Activated naive CD4-positive, alpha-beta T cell treated with anti-CD3 and anti-CD28 coated beads, Interleukin-2, amount 50 U/mL, for 24 hours (primary cell): ENCODE data around the gene ZGLP1.
"Not testable (repeated sequence)": the region's sequence is repeated elsewhere in the genome, so short reads cannot be mapped to it uniquely, and the experiment has no call there.

Experiments
- H3K27ac Mint-ChIP-seq: one replicate; pipeline ENCODE4 v1.8.0; 2021; ENCODE audit warnings: mild to moderate bottlenecking, mixed read lengths
- H3K27me3 Mint-ChIP-seq: one replicate; pipeline ENCODE4 v1.8.0; 2021; ENCODE audit warnings: mixed read lengths
- H3K36me3 Mint-ChIP-seq: one replicate; pipeline ENCODE4 v1.8.0; 2021; ENCODE audit warnings: mixed read lengths
- H3K4me1 Mint-ChIP-seq: one replicate; pipeline ENCODE4 v1.8.0; 2021; ENCODE audit warnings: mixed read lengths
- H3K4me3 Mint-ChIP-seq: one replicate; pipeline ENCODE4 v1.8.0; 2021; ENCODE audit warnings: mild to moderate bottlenecking, mixed read lengths
- H3K9me3 Mint-ChIP-seq: one replicate; pipeline ENCODE4 v1.8.0; 2021; ENCODE audit warnings: mixed read lengths

The ZGLP1 gene

GRCh38 chr19:10290876-10291553 is 18.6 kb downstream of the ZGLP1 start:
- no peaks in the 10 kb centered on the region for H3K36me3 Mint-ChIP-seq
- peaks cover 65% of the 10 kb centered on the region for H3K4me1 Mint-ChIP-seq
- no peaks in the 10 kb centered on the region for H3K9me3 Mint-ChIP-seq
- H3K27me3 Mint-ChIP-seq, result peaks cover 34% of the 10 kb centered on the region
- H3K4me3 Mint-ChIP-seq, result peak overlapping the region; percentile 84
- no peak overlapping the region for H3K27ac Mint-ChIP-seq

- Mint-ChIP-seq H3K4me3 (peak overlapping the region; percentile 84), H3K27me3 (peaks cover 31% of the 10 kb centered on the region), H3K27ac (no peak overlapping the region), H3K9me3 (no peaks in the 10 kb centered on the region), H3K36me3 (no peaks in the 10 kb centered on the region), H3K4me1 (peaks cover 60% of the 10 kb centered on the region)
Observed at GRCh38 chr19:10290357-10290875, 19.2 kb downstream of the ZGLP1 start.

DNA sequence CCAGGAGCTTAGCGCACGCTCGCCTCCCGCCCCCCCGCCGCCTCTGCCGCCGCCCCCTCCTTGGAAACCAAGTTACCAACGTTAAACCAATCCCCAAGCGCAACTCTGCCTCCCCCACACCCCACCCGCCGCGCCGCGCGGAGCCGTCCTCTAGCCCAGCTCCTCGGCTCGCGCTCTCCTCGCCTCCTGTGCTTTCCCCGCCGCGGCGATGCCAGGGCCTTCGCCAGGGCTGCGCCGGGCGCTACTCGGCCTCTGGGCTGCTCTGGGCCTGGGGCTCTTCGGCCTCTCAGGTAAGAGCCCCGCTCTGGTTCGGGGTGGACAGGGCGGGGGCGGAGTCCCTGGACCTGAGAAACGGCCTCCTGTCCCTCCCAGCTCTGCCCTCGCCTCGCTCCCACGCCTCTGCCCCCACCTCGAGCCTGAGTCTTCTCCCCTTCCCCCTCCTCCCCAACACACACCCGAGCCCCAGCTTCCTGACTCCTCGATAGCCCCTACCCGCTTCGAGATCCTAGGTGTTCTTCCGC is 19.7 kb downstream of the ZGLP1 start, which contains the start of gene ICAM5:
TSS of gene ICAM5 (plus strand) at position 117 of the 521 bp plus-strand sequence. CDS start at position 209, 92 bp downstream.
- peaks cover 59% of the 10 kb centered on the region for H3K4me1 Mint-ChIP-seq
- H3K27ac Mint-ChIP-seq, result peak within 1 kb of the TSS; percentile 55
- peak within 1 kb of the TSS; percentile 84 for H3K4me3 Mint-ChIP-seq
- H3K9me3 Mint-ChIP-seq, result no peaks in the 10 kb centered on the region
- H3K27me3 Mint-ChIP-seq, result peaks cover 30% of the 10 kb centered on the region
- peaks cover 4% of the 10 kb centered on the region for H3K36me3 Mint-ChIP-seq

DNA sequence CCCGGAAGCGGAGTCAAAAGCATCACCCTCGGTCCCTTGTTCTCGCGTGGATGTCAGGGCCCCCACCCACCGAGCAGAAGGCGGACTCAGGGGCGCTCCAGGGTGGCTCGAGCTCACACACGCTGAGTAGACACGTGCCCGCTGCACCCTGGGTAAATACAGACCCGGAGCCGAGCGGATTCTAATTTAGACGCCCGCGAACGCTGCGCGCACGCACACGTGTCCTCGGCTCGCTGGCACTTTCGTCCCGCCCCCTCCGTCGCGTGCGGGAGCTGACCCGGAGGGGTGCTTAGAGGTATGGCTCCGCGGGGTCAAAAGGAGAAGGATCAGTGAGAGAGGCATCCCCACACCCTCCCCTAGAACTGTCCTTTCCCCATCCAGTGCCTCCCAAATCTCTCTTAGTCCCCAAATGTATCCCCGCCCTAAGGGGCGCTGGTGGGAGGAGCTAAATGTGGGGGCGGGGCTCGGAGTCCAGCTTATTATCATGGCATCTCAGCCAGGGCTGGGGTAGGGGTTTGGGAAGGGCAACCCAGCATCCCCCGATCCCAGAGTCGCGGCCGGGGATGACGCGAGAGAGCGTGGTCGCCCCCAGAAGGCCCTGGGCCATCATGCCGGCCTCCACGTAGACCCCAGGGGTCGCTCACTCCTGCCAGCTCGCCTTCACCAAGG is 20.3 kb downstream of the ZGLP1 start:
- no peaks in the 10 kb centered on the region for H3K9me3 Mint-ChIP-seq
- peak overlapping the region; percentile 17 for H3K27ac Mint-ChIP-seq
- peak overlapping the region; percentile 84 for H3K4me3 Mint-ChIP-seq
- peaks cover 56% of the 10 kb centered on the region for H3K4me1 Mint-ChIP-seq
- H3K36me3 Mint-ChIP-seq, result peaks cover 4% of the 10 kb centered on the region
- peaks cover 27% of the 10 kb centered on the region for H3K27me3 Mint-ChIP-seq

DNA sequence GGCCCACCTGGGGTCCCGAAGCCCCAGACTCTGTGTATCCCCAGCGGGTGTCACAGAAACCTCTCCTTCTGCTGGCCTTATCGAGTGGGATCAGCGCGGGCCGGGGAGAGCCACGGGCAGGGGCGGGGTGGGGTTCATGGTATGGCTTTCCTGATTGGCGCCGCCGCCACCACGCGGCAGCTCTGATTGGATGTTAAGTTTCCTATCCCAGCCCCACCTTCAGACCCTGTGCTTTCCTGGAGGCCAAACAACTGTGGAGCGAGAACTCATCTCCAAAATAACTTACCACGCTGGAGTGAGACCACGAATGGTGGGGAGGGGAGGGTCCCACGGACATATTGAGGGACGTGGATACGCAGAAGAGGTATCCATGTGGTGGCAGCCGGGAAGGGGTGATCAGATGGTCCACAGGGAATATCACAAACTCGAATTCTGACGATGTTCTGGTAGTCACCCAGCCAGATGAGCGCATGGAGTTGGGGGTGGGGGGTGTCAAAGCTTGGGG is 20.9 kb downstream of the ZGLP1 start:
- Mint-ChIP-seq H3K4me1 (peaks cover 55% of the 10 kb centered on the region), H3K27me3 (peaks cover 26% of the 10 kb centered on the region), H3K36me3 (peaks cover 5% of the 10 kb centered on the region), H3K4me3 (peak overlapping the region; percentile 84), H3K27ac (peak overlapping the region; percentile 55), H3K9me3 (no peaks in the 10 kb centered on the region)

GRCh38 chr19:10286803-10287737 is 22.5 kb downstream of the ZGLP1 start, which contains the start of gene ICAM4:
Gene ICAM4 (plus strand): TSS chr19:10286955. CDS start chr19:10287013, 58 bp downstream.
- peaks cover 5% of the 10 kb centered on the region for H3K36me3 Mint-ChIP-seq
- peak within 1 kb of the TSS; percentile 73 for H3K4me3 Mint-ChIP-seq
- H3K27ac Mint-ChIP-seq, result no peak within 1 kb of the TSS
- H3K4me1 Mint-ChIP-seq, result peaks cover 46% of the 10 kb centered on the region
- H3K27me3 Mint-ChIP-seq, result peaks cover 15% of the 10 kb centered on the region
- H3K9me3 Mint-ChIP-seq, result no peaks in the 10 kb centered on the region

- Mint-ChIP-seq H3K9me3 (no peaks in the 10 kb centered on the region), H3K27ac (no peak overlapping the region), H3K27me3 (peaks cover 8% of the 10 kb centered on the region), H3K36me3 (peaks cover 5% of the 10 kb centered on the region), H3K4me1 (peaks cover 35% of the 10 kb centered on the region), H3K4me3 (no peak overlapping the region)
Observed at GRCh38 chr19:10285393-10285792, 24.2 kb downstream of the ZGLP1 start.

DNA sequence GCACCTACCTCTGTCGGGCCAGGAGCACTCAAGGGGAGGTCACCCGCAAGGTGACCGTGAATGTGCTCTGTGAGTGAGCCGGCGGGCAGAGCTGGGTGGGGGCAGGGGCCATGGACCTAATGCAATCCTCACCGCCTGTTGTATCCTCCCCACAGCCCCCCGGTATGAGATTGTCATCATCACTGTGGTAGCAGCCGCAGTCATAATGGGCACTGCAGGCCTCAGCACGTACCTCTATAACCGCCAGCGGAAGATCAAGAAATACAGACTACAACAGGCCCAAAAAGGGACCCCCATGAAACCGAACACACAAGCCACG is 24.7 kb downstream of the ZGLP1 start:
- Mint-ChIP-seq H3K4me3 (no peak overlapping the region), H3K9me3 (no peaks in the 10 kb centered on the region), H3K36me3 (peaks cover 7% of the 10 kb centered on the region), H3K27ac (no peak overlapping the region), H3K4me1 (peaks cover 33% of the 10 kb centered on the region), H3K27me3 (peaks cover 5% of the 10 kb centered on the region)

DNA sequence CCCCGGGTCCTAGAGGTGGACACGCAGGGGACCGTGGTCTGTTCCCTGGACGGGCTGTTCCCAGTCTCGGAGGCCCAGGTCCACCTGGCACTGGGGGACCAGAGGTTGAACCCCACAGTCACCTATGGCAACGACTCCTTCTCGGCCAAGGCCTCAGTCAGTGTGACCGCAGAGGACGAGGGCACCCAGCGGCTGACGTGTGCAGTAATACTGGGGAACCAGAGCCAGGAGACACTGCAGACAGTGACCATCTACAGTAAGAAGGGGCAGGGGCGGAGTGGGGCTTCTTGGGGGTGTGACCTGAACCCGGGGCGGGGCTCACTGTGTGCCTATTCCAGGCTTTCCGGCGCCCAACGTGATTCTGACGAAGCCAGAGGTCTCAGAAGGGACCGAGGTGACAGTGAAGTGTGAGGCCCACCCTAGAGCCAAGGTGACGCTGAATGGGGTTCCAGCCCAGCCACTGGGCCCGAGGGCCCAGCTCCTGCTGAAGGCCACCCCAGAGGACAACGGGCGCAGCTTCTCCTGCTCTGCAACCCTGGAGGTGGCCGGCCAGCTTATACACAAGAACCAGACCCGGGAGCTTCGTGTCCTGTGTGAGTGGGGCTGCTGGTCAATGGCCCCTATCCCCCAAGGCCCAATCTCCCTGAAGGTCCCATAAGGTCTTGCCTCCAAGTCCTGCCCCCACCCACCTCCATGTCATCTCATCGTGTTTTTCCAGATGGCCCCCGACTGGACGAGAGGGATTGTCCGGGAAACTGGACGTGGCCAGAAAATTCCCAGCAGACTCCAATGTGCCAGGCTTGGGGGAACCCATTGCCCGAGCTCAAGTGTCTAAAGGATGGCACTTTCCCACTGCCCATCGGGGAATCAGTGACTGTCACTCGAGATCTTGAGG is 25.3 kb downstream of the ZGLP1 start:
- Mint-ChIP-seq H3K4me1 (peaks cover 34% of the 10 kb centered on the region), H3K9me3 (no peaks in the 10 kb centered on the region), H3K4me3 (no peak overlapping the region), H3K36me3 (peaks cover 10% of the 10 kb centered on the region), H3K27me3 (peaks cover 5% of the 10 kb centered on the region), H3K27ac (no peak overlapping the region)

- no peak overlapping the region for H3K4me3 Mint-ChIP-seq
- peaks cover 10% of the 10 kb centered on the region for H3K36me3 Mint-ChIP-seq
- no peak overlapping the region for H3K27ac Mint-ChIP-seq
- no peaks in the 10 kb centered on the region for H3K9me3 Mint-ChIP-seq
- H3K27me3 Mint-ChIP-seq, result peaks cover 3% of the 10 kb centered on the region
- H3K4me1 Mint-ChIP-seq, result peaks cover 26% of the 10 kb centered on the region
Observed at GRCh38 chr19:10283301-10284064, 26.1 kb downstream of the ZGLP1 start.

GRCh38 chr19:10282043-10282442 is 27.6 kb downstream of the ZGLP1 start:
- Mint-ChIP-seq H3K36me3 (peaks cover 12% of the 10 kb centered on the region), H3K4me1 (peaks cover 15% of the 10 kb centered on the region)
- not testable (repeated sequence) for H3K9me3 Mint-ChIP-seq, H3K27me3 Mint-ChIP-seq, H3K27ac Mint-ChIP-seq, H3K4me3 Mint-ChIP-seq

- H3K27ac Mint-ChIP-seq, result no peak overlapping the region
- peaks cover 6% of the 10 kb centered on the region for H3K4me1 Mint-ChIP-seq
- H3K9me3 Mint-ChIP-seq, result no peaks in the 10 kb centered on the region
Observed at GRCh38 chr19:10279737-10280442, 29.7 kb downstream of the ZGLP1 start.

DNA sequence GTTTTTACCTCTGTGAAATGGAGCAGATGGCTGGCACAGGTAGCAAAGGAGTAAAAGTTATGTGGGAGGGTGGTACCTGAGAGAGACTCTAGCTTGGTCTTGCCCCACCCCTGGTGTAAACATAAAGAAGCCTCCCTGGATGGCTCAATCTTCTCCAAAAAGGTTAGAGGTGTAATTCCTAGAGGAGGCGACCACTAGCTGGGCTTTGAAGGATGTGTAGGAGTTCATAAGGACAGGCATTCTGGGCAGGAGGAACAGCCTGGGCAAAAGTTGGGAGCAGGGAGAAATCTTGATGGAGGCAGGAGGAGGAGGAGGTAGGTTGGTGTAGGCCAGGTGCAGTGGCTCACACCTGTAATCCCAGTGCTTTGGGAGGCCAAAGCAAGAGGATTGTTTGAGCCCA is 30.7 kb downstream of the ZGLP1 start:
- no peak overlapping the region for H3K4me3 Mint-ChIP-seq
- H3K36me3 Mint-ChIP-seq, result peaks cover 7% of the 10 kb centered on the region
- no peak overlapping the region for H3K27ac Mint-ChIP-seq
- H3K9me3 Mint-ChIP-seq, result no peaks in the 10 kb centered on the region
- peaks cover 8% of the 10 kb centered on the region for H3K4me1 Mint-ChIP-seq
- H3K27me3 Mint-ChIP-seq, result no peaks in the 10 kb centered on the region

More at GRCh38 chr19:10279737-10280442, 29.7 kb downstream of the ZGLP1 start:
- Mint-ChIP-seq H3K27me3 (no peaks in the 10 kb centered on the region), H3K36me3 (peaks cover 8% of the 10 kb centered on the region), H3K4me3 (no peak overlapping the region)
